Thoracic aorta (tissue), 2 donors: ENCODE measurements around the gene LONRF2. TPM values are rescaled to one million over a fixed set of nuclear protein-coding genes. Genes with fewer than 3 reads are reported as not detected.

Source experiments
- ATAC-seq: fragments of 150-250 bp; one replicate; pipeline ENCODE4 v1.8.0; 2017; ENCODE audit warnings: low read depth; ENCODE audit not compliant: insufficient number of reproducible peaks, low FRiP score
- DNase-seq: peaks from one replicate; pipeline ENCODE4 v3.0.0-alpha.2; 2020; ENCODE audit warnings: low spot score
- H3K27ac ChIP-seq, 2 donors: fragments of 200-600 bp; sonication (generic); 1 replicate in 1 of 2; 2 replicates in 1 of 2; pipeline ENCODE4 v1.5.1; 2016; ENCODE audit warnings: mild to moderate bottlenecking in 2 of 2, moderate library complexity in 2 of 2
- H3K27me3 ChIP-seq: fragments of 200-600 bp; sonication (generic); replicated peaks from 2 replicates; pipeline ENCODE4 v1.6.0; 2016; ENCODE audit warnings: mild to moderate bottlenecking; ENCODE audit not compliant: insufficient read depth
- H3K36me3 ChIP-seq: fragments of 200-600 bp; sonication (generic); one replicate; pipeline ENCODE4 v1.5.1; 2016
- H3K4me1 ChIP-seq, 2 donors: fragments of 200-600 bp; sonication (generic); 1 replicate in 1 of 2; 2 replicates in 1 of 2; pipeline versions ENCODE4 v1.5.1 to v1.6.0; 2016; ENCODE audit warnings: low read depth in 2 of 2, mild to moderate bottlenecking in 1 of 2; ENCODE audit not compliant: control insufficient read depth in 1 of 2
- H3K4me3 ChIP-seq: fragments of 200-600 bp; sonication (generic); 2 replicates; pipeline ENCODE4 v1.5.1; 2016; ENCODE audit warnings: mild to moderate bottlenecking
- H3K9me3 ChIP-seq: fragments of 200-600 bp; sonication (generic); 2 replicates; pipeline ENCODE4 v1.5.1; 2016
- total RNA-seq, 2 donors: library from RNA; depleted of rRNA; stranded (reverse); fragments of >200 nt; gene quantifications; one replicate each; pipeline versions ENCODE4 v1.1.0 to v1.2.3, GENCODE V29; 2016
- TF ChIP-seq, protein P1 (sequence below): fragments of 200-600 bp; sonication (generic); IDR thresholded peaks from one replicate; pipeline ENCODE4 v1.5.1; 2019; ENCODE audit warnings: antibody characterized with exemption

LONRF2 gene
- total RNA-seq, 2 donors from 2014 or later = 7.0 to 17.4 TPM

DNA sequence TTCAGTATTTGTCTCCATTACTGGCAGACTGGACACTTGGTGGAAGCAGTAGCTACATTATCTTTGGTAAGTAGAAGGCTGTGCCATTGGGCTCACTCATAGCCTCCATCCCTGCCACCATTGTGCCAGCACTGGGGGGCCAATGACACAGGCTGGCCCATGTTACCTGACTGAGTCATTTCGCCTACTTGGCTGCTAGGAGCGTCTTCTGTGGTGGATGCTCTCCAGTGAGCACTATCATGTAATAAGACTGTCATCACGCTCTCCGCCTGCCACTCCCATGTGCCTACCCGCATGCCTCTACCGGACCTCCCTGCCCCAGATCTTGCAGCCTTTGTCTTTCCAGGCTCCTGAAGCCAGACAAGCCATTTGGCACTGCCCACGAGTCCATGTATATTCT is 56.2 kb downstream of the LONRF2 start:
- H3K4me3 ChIP-seq = no peak overlapping the region
- no peak for ATAC-seq
- no peak for DNase-seq
- H3K27me3 ChIP-seq = no peaks in the 10 kb centered on the region
- no peak overlapping the region for H3K27ac ChIP-seq
- H3K4me1 ChIP-seq = no peaks in the 10 kb centered on the region
- no peaks in the 10 kb centered on the region for H3K9me3 ChIP-seq
- TF ChIP-seq, protein P1, sequence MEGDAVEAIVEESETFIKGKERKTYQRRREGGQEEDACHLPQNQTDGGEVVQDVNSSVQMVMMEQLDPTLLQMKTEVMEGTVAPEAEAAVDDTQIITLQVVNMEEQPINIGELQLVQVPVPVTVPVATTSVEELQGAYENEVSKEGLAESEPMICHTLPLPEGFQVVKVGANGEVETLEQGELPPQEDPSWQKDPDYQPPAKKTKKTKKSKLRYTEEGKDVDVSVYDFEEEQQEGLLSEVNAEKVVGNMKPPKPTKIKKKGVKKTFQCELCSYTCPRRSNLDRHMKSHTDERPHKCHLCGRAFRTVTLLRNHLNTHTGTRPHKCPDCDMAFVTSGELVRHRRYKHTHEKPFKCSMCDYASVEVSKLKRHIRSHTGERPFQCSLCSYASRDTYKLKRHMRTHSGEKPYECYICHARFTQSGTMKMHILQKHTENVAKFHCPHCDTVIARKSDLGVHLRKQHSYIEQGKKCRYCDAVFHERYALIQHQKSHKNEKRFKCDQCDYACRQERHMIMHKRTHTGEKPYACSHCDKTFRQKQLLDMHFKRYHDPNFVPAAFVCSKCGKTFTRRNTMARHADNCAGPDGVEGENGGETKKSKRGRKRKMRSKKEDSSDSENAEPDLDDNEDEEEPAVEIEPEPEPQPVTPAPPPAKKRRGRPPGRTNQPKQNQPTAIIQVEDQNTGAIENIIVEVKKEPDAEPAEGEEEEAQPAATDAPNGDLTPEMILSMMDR = no peak
- H3K36me3 ChIP-seq = no peaks in the 10 kb centered on the region

DNA sequence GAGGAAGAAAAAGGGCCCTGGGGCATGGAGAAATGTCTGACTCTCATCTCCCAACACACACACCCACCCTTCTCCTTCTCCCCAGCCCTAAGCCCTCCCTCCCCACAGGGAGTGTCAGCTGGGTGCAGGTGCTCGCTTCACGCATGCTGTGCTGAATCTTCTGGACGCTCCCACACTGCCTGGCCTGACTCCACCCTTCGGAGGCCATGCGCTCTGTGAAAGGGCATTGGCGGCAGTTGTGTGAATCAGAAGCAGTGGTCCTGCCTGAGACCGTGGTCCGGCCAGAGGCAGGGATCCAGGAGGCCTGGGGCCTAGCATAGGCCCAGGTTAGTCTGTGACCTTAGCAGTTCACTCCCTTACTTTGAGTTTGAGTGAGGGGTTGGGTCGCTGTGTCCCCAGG is 57.1 kb downstream of the LONRF2 start:
- H3K36me3 ChIP-seq = no peaks in the 10 kb centered on the region
- DNase-seq (no peak), ATAC-seq (no peak)
- H3K27me3 ChIP-seq = no peaks in the 10 kb centered on the region
- H3K9me3 ChIP-seq = no peaks in the 10 kb centered on the region
- TF ChIP-seq, protein P1 = no peak
- H3K27ac ChIP-seq = no peak overlapping the region
- H3K4me3 ChIP-seq = no peak overlapping the region
- H3K4me1 ChIP-seq = no peaks in the 10 kb centered on the region

DNA sequence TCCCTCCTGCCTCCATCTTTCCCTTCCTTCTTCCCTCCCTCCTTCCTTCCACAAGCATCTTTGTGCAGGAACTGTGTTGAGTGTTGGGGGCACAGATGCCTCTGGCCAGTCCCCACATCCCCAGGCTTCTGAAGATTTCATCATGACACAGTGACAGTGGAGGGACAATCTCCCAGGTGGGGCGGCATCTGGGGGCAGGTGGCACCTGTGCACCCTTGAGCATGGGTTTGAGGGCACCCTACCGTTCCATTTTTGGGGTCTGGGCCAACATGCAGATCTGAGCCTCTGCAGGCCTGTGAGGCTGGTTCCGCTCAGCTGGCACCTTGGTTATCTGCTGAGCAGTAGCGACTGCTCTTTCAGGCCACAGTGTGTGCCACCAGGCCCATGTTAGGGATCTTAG is 57.6 kb downstream of the LONRF2 start:
- TF ChIP-seq, protein P1 = no peak
- Histone ChIP-seq H3K36me3 (no peaks in the 10 kb centered on the region), H3K27ac (no peak overlapping the region), H3K4me1 (no peaks in the 10 kb centered on the region), H3K27me3 (no peaks in the 10 kb centered on the region), H3K9me3 (no peaks in the 10 kb centered on the region), H3K4me3 (no peak overlapping the region)
- ATAC-seq (no peak), DNase-seq (no peak)

DNA sequence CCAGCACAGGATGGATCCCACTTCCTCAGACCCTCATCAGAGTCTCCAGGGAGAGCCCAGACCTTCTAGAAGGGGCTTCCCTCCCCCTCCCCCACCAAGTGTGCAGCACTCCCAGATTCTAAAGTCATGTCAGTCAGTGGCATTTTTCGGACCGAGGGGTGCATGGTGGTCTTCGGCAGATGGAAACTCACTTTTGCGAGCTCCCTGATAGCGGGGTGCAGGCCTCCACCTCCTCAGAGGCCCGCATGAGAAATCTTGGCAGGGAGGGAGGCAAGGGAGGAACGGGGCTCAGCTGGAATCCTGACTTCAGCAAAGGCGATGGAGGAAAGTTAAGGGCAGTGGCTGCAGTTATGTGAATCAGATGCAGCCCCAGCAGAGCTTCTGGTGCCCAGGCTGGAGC is 58.2 kb downstream of the LONRF2 start:
- DNase-seq (no peak), ATAC-seq (no peak)
- Histone ChIP-seq H3K36me3 (no peaks in the 10 kb centered on the region), H3K27me3 (no peaks in the 10 kb centered on the region), H3K4me1 (no peaks in the 10 kb centered on the region), H3K9me3 (no peaks in the 10 kb centered on the region), H3K4me3 (no peak overlapping the region), H3K27ac (no peak overlapping the region)
- TF ChIP-seq, protein P1 = no peak

DNA sequence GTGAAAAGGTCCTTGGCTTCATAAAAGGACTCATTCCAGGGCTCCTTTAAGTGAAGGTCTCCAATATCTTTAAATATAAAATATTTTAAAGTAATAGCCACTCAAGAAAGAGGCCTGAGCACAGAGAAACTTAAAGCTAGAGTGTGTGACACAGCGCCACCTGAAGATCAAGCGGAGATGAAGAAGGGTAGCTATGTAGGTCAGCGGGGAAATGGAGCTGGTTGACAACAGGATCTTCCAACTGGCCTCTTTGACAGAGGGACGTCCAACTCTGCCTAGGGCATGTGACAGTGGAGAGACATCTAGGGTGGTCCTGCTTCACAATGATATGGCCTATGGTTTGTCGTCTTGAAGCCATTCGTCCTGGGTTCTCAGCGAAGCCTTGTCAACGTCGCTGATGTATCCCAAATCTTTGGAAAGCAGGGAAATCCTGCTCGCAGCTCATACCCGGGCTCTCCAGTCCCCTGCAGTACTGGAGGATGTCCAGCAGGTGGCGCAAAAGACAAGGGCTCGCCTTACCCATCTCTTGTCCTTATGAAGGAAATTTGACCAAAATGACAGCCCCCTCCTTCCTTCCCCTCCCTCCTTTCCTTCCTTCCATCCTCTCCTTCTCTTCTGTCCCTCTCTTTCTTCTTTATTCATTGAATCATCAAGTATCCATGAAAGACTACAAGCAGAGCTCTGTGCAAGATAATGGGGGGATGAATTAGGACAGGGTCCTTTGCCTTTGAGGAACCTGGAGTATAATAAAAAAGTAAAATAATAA is 59.6 kb downstream of the LONRF2 start:
- Histone ChIP-seq H3K9me3 (no peaks in the 10 kb centered on the region), H3K27me3 (no peaks in the 10 kb centered on the region), H3K4me3 (no peak overlapping the region), H3K36me3 (no peaks in the 10 kb centered on the region), H3K4me1 (peaks cover under 1 to 8% of the 10 kb centered on the region in 2 donors), H3K27ac (no peak overlapping the region)
- DNase-seq (no peak), ATAC-seq (peak; percentile 44)
- TF ChIP-seq, protein P1 = peak; percentile 98
